Psoas muscle (tissue), 8 donors: ENCODE data around the gene LRIT1. TPM values are rescaled to one million over a fixed set of nuclear protein-coding genes. Genes with fewer than 3 reads are reported as not detected.

ENCODE experiments used
- ATAC-seq, 4 donors: fragments of 200-7000 bp; cut with Tn5 transposase; one replicate each; pipeline ENCODE4 v1.9.1; 2020; ENCODE audit warnings: moderate library complexity in 3 of 4, mild to moderate bottlenecking in 2 of 4
- DNase-seq, 2 donors: peaks; one replicate each; pipeline ENCODE4 v3.0.0-alpha.2; 2020
- H3K27ac ChIP-seq: fragments of 200-600 bp; one replicate; pipeline ENCODE4 v1.8.0; 2022
- H3K27me3 ChIP-seq, 3 donors: fragments of 200-600 bp in 1 of 3; one replicate each; pipeline versions ENCODE4 v1.6.1 to v1.8.0; 2013 to 2022; ENCODE audit warnings: low read length in 2 of 3, mild to moderate bottlenecking in 2 of 3, moderate library complexity in 1 of 3; ENCODE audit not compliant: insufficient read depth in 3 of 3
- H3K36me3 ChIP-seq, 2 donors: fragments of 200-600 bp in 1 of 2; one replicate each; pipeline versions ENCODE4 v1.6.1 to v1.8.0; 2013 to 2022; ENCODE audit warnings: low read depth in 1 of 2, mild to moderate bottlenecking in 1 of 2, moderate library complexity in 1 of 2; ENCODE audit not compliant: insufficient read depth in 1 of 2
- H3K4me1 ChIP-seq: fragments of 200-600 bp; one replicate; pipeline ENCODE4 v1.8.0; 2022
- H3K4me3 ChIP-seq: fragments of 200-600 bp; one replicate; pipeline ENCODE4 v1.8.0; 2022; ENCODE audit warnings: mild to moderate bottlenecking
- H3K9me3 ChIP-seq: fragments of 200-600 bp; one replicate; pipeline ENCODE4 v1.8.0; 2022
- CTCF ChIP-seq: fragments of 200-600 bp; IDR thresholded peaks from one replicate; pipeline ENCODE4 v1.8.0; 2022; ENCODE audit warnings: antibody characterized with exemption
- WGBS, 3 donors: extraction: QIAGEN DNeasy Blood & Tissue Kit; methylation state at CpG; one replicate each; pipeline versions ENCODE4 v1.1.6 to v1.1.7; 2013; 5-methylcytosine and 5-hydroxymethylcytosine counted together
- intact Hi-C, 2 donors: fragments of 100-400 bp; cut with DNase I; formaldehyde crosslinking; loops; one replicate each; pipeline versions ENCODE4 v1.11.0 to v1.14.2; 2022
- polyA plus RNA-seq, 3 donors: library from polyadenylated mRNA; stranded (reverse); fragments of 200-250 nt; gene quantifications; one replicate each; pipeline ENCODE4 v1.2.3, GENCODE V29; 2013
- total RNA-seq, 4 donors: library from RNA; stranded (reverse); fragmentation: NEBNext Ultra II Directional in 2 of 4; extraction: Animal tissue kit (Norgen Biotek cat#: 25700) in 2 of 4; gene quantifications; one replicate each; pipeline versions ENCODE4 v1.2.1 to v1.2.4, GENCODE V29; 2021 to 2023
- donor health status: healthy with polysubstance abuse.
- donor health status: DM: no; HTN: no; CAD: no; lungs with moderate emphysema.
- donor health status: Bipolar disorder and iron deficiency.
- donor health status: healthy.
- donor health status: DM: yes; HTN: yes; CAD: no.
- donor health status: DM: no; HTN: no; CAD: no.
- donor health status: DM: no; HTN: no; CAD: no.
- donor health status: DM: yes; HTN: yes; CAD: no.

Gene LRIT1
- total and polyA plus RNA-seq, 7 donors = not detected

- 82 to 89% (median 84%) methylated on average over 6 of the region's 6 CpGs for WGBS, 3 donors
Measured at GRCh38 chr10:84236807-84237198, 4.5 kb downstream of the LRIT1 start.

GRCh38 chr10:84235096-84235495 lies 6.2 kb downstream of the LRIT1 start:
- Histone ChIP-seq H3K4me1 (no peaks in the 10 kb centered on the region), H3K36me3 (no peaks in the 10 kb centered on the region), H3K9me3 (no peaks in the 10 kb centered on the region), H3K27ac (no peak overlapping the region), H3K4me3 (no peak overlapping the region), H3K27me3 (peaks cover 0 to 11% (median 3%) of the 10 kb centered on the region in 3 donors)
- no peak for DNase-seq
- no peak for TF ChIP-seq CTCF
- ATAC-seq = no peak
- intact Hi-C loops = no loop called here
- WGBS, 3 donors = 86 to 89% (median 86%) methylated on average over 4 of the region's 4 CpGs

More at GRCh38 chr10:84236807-84237198, 4.5 kb downstream of the LRIT1 start:
- DNase-seq = no peak
- TF ChIP-seq CTCF = no peak
- Histone ChIP-seq H3K4me3 (no peak overlapping the region), H3K27me3 (peaks cover 0 to 11% (median 2%) of the 10 kb centered on the region in 3 donors), H3K36me3 (no peaks in the 10 kb centered on the region), H3K27ac (no peak overlapping the region), H3K9me3 (no peaks in the 10 kb centered on the region), H3K4me1 (no peaks in the 10 kb centered on the region)
- no peak for ATAC-seq
- intact Hi-C loops = no loop called here

- ATAC-seq (no peak), DNase-seq (no peak)
- H3K4me3 ChIP-seq = no peak overlapping the region
- no peak overlapping the region for H3K27ac ChIP-seq
- no peaks in the 10 kb centered on the region for H3K36me3 ChIP-seq
- intact Hi-C loops = no loop called here
- WGBS, 3 donors = 73 to 90% (median 89%) methylated on average over 4 of the region's 4 CpGs
- peaks cover 0 to 8% (median 3%) of the 10 kb centered on the region in 3 donors for H3K27me3 ChIP-seq
- H3K9me3 ChIP-seq = no peaks in the 10 kb centered on the region
- TF ChIP-seq CTCF = no peak
- no peaks in the 10 kb centered on the region for H3K4me1 ChIP-seq
Measured at GRCh38 chr10:84234479-84234878, 6.9 kb downstream of the LRIT1 start.

- H3K27ac ChIP-seq = no peak overlapping the region
- 52 to 78% (median 55%) methylated on average over 4 of the region's 4 CpGs for WGBS, 3 donors
- no peak overlapping the region for H3K4me3 ChIP-seq
- no peaks in the 10 kb centered on the region for H3K36me3 ChIP-seq
- no peaks in the 10 kb centered on the region for H3K4me1 ChIP-seq
- no peaks in the 10 kb centered on the region for H3K9me3 ChIP-seq
- TF ChIP-seq CTCF = no peak
- ATAC-seq (no peak), DNase-seq (no peak)
- peaks cover 0 to 8% (median 3%) of the 10 kb centered on the region in 3 donors for H3K27me3 ChIP-seq
- intact Hi-C loops = no loop called here
Measured at GRCh38 chr10:84233940-84234339, 7.4 kb downstream of the LRIT1 start.

- Histone ChIP-seq H3K4me1 (no peaks in the 10 kb centered on the region), H3K9me3 (no peaks in the 10 kb centered on the region), H3K27ac (no peak overlapping the region), H3K4me3 (no peak overlapping the region), H3K27me3 (peaks cover 0 to 8% (median 3%) of the 10 kb centered on the region in 3 donors), H3K36me3 (no peaks in the 10 kb centered on the region)
- WGBS, 3 donors = 85 to 89% (median 88%) methylated on average over 10 of the region's 10 CpGs
- no peak for DNase-seq
- TF ChIP-seq CTCF = no peak
- no peak for ATAC-seq
- intact Hi-C loops = no loop called here
Measured at GRCh38 chr10:84232376-84232775, 9.0 kb downstream of the LRIT1 start.
